DOHH2 (cell line): ENCODE measurements around the gene MLIP.

Experiments
- H3F3A ChIP-seq: fragments of 200-600 bp; sonication (generic), shearing (Covaris generic); 2 replicates; pipeline ENCODE4 v1.6.0; 2016; ENCODE audit warnings: antibody characterized with exemption, mild to moderate bottlenecking; ENCODE audit not compliant: control insufficient read depth, insufficient read depth
- H3K27ac ChIP-seq: fragments of 200-600 bp; sonication (generic); 2 replicates; pipeline ENCODE4 v1.5.1; 2014; ENCODE audit warnings: low read depth, mild to moderate bottlenecking, low read length, moderate library complexity
- H3K27me3 ChIP-seq: fragments of 200-600 bp; sonication (generic); 2 replicates; pipeline ENCODE4 v1.6.1; 2014; ENCODE audit warnings: mild to moderate bottlenecking, low read length, mixed read lengths; ENCODE audit not compliant: control insufficient read depth
- H3K36me3 ChIP-seq: fragments of 200-600 bp; sonication (generic); 2 replicates; pipeline ENCODE4 v1.6.1; 2014; ENCODE audit warnings: mild to moderate bottlenecking, low read length, moderate library complexity, mixed read lengths; ENCODE audit not compliant: control insufficient read depth
- H3K4me1 ChIP-seq: fragments of 200-600 bp; sonication (generic); 2 replicates; pipeline ENCODE4 v1.6.1; 2014; ENCODE audit warnings: mild to moderate bottlenecking, low read length, mixed read lengths; ENCODE audit not compliant: control insufficient read depth
- H3K4me2 ChIP-seq: fragments of 200-600 bp; sonication (generic); 2 replicates; pipeline ENCODE4 v1.6.0; 2014; ENCODE audit warnings: mild to moderate bottlenecking, low read length, moderate library complexity
- H3K4me3 ChIP-seq: fragments of 200-600 bp; sonication (generic); 2 replicates; pipeline ENCODE4 v1.5.1; 2014; ENCODE audit warnings: mild to moderate bottlenecking, low read length, mixed read lengths
- H3K79me2 ChIP-seq: fragments of 200-600 bp; sonication (generic); 2 replicates; pipeline ENCODE4 v1.6.1; 2014; ENCODE audit warnings: mild to moderate bottlenecking, low read length, mixed read lengths; ENCODE audit not compliant: control insufficient read depth
- H3K9me2 ChIP-seq: fragments of 200-600 bp; sonication (generic); replicated peaks from 2 replicates; pipeline ENCODE4 v1.6.1; 2014; ENCODE audit warnings: mild to moderate bottlenecking, low read length, mixed read lengths; ENCODE audit not compliant: control insufficient read depth
- H3K9me3 ChIP-seq: fragments of 200-600 bp; sonication (generic); 2 replicates; pipeline ENCODE4 v1.6.1; 2014; ENCODE audit warnings: antibody characterized with exemption, low read length, mixed read lengths; ENCODE audit not compliant: control insufficient read depth, insufficient read depth
- H4K20me1 ChIP-seq: fragments of 200-600 bp; sonication (generic); 2 replicates; pipeline ENCODE4 v1.6.0; 2014; ENCODE audit warnings: low read depth, mild to moderate bottlenecking, antibody characterized with exemption, low read length, moderate library complexity; ENCODE audit not compliant: control insufficient read depth, insufficient read depth
- CTCF ChIP-seq: fragments of 200-600 bp; sonication (generic); IDR thresholded peaks from one replicate; pipeline ENCODE4 v1.5.1; 2014; ENCODE audit warnings: antibody characterized with exemption, mild to moderate bottlenecking, low read depth, low read length; ENCODE audit not compliant: poor library complexity, severe bottlenecking
- EZH2phosphoT487 ChIP-seq: fragments of 200-600 bp; sonication (generic); IDR thresholded peaks from 2 replicates; pipeline ENCODE4 v1.6.1; 2017; ENCODE audit warnings: borderline replicate concordance, mild to moderate bottlenecking, antibody characterized with exemption, low read length, moderate library complexity, mixed read lengths

MLIP gene

GRCh38 chr6:54073487-54073886 is 37.8 kb upstream of the MLIP start:
- Histone ChIP-seq H3K27me3 (no peaks in the 10 kb centered on the region), H3K36me3 (no peaks in the 10 kb centered on the region), H3K27ac (no peak overlapping the region), H3K4me3 (no peak overlapping the region), H3F3A (no peaks in the 10 kb centered on the region), H4K20me1 (no peaks in the 10 kb centered on the region), H3K9me2 (no peaks in the 10 kb centered on the region), H3K4me2 (no peak overlapping the region), H3K9me3 (no peaks in the 10 kb centered on the region), H3K4me1 (no peaks in the 10 kb centered on the region), H3K79me2 (no peaks in the 10 kb centered on the region)
- no peak for TF ChIP-seq CTCF
- TF ChIP-seq EZH2phosphoT487, result no peak

GRCh38 chr6:54074109-54074508 is 37.1 kb upstream of the MLIP start:
- TF ChIP-seq EZH2phosphoT487, result no peak
- no peak for TF ChIP-seq CTCF
- Histone ChIP-seq H3K79me2 (no peaks in the 10 kb centered on the region), H3K9me2 (no peaks in the 10 kb centered on the region)

GRCh38 chr6:54074578-54075195 is 36.6 kb upstream of the MLIP start:
- H3K4me2 ChIP-seq, result no peak overlapping the region
- H3K9me3 ChIP-seq, result no peaks in the 10 kb centered on the region
- H3F3A ChIP-seq, result no peaks in the 10 kb centered on the region
- no peaks in the 10 kb centered on the region for H3K9me2 ChIP-seq
- no peak for TF ChIP-seq EZH2phosphoT487
- no peak for TF ChIP-seq CTCF
- no peaks in the 10 kb centered on the region for H3K27me3 ChIP-seq
- no peaks in the 10 kb centered on the region for H4K20me1 ChIP-seq
- no peak overlapping the region for H3K4me3 ChIP-seq
- no peak overlapping the region for H3K27ac ChIP-seq
- no peaks in the 10 kb centered on the region for H3K4me1 ChIP-seq
- H3K36me3 ChIP-seq, result no peaks in the 10 kb centered on the region
- no peaks in the 10 kb centered on the region for H3K79me2 ChIP-seq

More at GRCh38 chr6:54074109-54074508, 37.1 kb upstream of the MLIP start:
- no peaks in the 10 kb centered on the region for H3K9me3 ChIP-seq
- H3K27ac ChIP-seq, result no peak overlapping the region
- no peak overlapping the region for H3K4me2 ChIP-seq
- no peaks in the 10 kb centered on the region for H3K27me3 ChIP-seq
- H3K36me3 ChIP-seq, result no peaks in the 10 kb centered on the region
- no peaks in the 10 kb centered on the region for H3F3A ChIP-seq
- H3K4me3 ChIP-seq, result no peak overlapping the region
- H4K20me1 ChIP-seq, result no peaks in the 10 kb centered on the region
- H3K4me1 ChIP-seq, result no peaks in the 10 kb centered on the region
